ENCODE data around the gene CHERP.
"Not testable (repeated sequence)": the region's sequence is repeated elsewhere in the genome, so short reads cannot be mapped to it uniquely, and the experiment has no call there.

CHERP gene

DNA sequence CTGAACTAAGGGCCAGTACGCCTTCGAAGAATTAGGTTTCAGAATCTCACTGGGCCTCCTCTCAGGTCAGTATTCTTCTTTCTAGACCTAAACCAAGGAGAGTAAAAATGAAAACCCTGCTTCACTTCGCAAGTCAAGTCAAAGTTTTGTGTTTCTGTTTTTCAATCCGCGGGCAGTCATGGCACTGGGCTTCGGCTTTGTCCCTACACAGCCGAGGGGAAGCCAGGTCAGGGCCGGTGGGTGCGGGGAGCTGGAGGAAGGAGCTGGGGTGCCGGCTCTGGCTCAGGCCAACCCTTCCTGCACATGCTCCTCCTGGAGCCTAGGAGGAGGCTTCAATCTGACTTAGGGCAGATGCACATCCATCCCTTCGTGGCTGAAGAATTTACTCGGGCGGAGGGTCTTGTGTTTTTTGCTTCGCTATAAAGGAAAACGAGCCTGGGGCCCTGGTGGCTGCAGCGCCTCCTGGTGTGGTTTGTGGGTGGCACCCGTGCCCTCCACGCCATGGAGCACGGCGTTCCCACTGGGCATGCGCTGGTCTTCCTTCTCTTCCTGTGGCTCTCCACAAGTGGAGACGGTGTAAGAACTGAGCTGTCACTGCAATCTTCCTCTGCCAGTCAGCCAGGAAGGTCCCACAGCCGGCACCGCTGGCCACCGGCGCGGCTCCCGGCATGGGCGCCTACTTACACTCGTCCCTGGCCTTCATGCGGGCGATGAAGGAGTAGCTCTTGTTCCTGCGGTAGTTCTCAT lies 23.6 kb downstream of the CHERP start:
- DNase-seq, result no peak

DNA sequence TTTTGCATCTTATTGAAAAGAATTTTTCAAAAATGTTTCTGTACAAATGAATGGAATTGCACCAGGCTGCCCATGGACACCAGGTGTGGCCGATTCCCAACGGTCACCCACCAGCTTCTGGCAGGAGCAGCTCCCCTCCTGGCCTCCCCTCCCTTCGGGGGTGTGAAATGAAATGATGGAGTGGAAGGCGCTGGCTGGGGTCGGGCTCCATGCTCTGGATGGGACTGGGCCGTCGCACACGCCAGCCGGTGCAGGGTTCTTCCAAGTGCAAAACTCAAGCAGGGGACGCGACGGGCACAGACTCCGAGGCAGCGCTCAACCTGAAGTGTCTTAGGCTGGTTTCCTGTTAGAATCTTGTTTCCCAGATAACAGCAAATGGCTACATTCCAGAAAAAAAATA lies 24.2 kb downstream of the CHERP start:
- DNase-seq, result no peak

DNA sequence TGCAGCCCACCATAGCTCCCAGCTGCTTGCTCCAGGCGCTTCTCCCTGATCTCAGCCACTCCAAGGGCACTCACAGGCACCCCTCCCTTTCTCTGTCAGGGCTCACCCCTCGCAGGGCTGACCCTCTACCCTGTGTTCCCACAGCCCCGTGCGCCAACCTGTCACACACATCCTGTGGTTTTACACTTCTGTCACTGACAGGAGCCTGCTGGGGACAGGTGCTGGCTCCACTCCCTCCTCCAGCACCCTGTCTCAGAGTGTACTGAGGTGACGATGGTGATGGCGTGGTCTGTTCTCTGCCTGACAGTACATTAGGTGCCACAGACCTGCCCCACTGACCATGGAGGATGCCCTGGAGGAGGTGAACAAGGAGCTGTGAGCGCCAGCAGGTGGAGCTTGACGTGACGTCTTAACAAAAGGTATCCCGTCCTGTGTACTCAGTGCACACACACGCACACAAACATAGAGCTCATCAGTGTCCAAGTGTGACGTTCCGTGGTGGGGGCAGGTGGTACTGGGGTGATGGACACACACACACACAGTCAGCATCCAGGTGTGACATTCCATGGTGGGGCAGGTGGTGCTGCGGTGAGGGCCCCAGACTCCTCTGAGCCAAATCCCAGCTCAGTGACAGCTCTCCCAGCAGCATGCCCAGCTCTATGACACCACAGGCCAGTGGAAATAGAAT lies 25.2 kb downstream of the CHERP start:
- DNase-seq, result no peak

DNA sequence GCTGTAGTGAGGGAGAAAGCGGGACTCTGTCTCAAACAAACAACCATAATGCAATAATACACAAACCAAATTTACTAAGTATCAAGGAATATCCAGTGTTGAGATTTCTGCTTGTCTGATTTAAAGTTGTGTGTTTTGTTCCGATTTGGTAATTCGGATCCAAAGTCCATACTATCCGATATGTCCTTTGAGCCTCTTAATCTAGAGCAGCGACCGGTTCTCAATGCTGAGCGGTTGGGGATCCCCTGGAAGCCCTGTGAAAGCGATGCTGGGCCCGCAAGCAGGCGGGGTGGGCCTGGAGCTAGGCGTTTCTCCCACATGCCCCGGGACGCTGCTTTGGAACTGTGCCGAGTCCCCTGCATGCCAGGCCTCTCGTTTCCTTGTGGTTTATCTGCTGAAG lies 25.9 kb downstream of the CHERP start:
- no peak for DNase-seq

DNA sequence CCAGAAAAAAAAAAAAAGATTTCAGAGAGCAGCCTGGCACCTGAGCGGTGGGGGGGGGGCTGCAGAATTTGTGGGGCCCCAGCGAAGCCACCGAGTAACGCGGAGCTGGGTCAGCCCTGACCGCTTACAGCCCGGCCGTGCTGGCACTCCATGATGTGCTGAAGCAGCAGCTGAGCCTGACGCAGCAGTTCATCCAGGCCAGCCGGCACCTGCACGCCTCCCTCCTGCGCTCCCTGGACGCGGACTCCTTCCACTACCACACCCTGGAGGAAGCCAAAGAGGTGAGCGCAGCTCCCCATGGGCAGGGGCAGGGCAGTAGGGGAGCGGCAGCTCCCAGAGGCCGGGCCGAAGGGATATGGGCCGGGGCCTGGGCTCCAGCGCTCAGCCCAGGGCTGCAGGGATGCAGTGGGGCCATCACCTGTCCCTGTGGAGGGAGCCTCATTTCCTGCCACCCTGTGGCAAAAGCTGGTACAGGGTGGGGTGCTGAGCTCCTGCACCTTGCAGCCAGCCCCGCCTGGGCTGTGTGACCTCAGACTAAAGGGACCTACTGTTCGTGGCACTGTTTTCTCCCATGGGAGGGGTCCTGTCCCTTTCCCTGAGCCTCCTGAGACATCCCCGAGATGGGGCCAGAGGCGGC lies 27.7 kb downstream of the CHERP start:
- no peak for DNase-seq

DNA sequence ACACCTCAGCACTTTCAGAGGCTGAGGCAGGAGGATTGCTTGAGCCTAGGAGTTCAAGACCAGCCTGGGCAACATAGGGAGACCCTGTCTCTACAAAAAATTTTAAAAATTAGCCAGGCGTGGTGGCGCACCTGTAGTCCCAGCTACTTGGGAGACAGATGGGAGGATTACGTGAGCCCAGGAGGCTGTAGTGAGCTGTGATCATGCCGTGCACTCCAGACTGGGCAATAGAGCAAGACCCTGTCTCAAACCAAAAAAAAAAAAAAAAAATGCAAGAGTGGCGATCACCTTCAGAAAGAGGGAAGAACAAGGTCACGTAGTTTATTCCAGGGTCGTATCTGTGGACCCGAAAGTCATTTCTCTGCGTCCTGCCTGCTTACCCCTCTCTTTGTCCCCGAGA lies 29.6 kb downstream of the CHERP start:
- not testable (repeated sequence) for DNase-seq

DNA sequence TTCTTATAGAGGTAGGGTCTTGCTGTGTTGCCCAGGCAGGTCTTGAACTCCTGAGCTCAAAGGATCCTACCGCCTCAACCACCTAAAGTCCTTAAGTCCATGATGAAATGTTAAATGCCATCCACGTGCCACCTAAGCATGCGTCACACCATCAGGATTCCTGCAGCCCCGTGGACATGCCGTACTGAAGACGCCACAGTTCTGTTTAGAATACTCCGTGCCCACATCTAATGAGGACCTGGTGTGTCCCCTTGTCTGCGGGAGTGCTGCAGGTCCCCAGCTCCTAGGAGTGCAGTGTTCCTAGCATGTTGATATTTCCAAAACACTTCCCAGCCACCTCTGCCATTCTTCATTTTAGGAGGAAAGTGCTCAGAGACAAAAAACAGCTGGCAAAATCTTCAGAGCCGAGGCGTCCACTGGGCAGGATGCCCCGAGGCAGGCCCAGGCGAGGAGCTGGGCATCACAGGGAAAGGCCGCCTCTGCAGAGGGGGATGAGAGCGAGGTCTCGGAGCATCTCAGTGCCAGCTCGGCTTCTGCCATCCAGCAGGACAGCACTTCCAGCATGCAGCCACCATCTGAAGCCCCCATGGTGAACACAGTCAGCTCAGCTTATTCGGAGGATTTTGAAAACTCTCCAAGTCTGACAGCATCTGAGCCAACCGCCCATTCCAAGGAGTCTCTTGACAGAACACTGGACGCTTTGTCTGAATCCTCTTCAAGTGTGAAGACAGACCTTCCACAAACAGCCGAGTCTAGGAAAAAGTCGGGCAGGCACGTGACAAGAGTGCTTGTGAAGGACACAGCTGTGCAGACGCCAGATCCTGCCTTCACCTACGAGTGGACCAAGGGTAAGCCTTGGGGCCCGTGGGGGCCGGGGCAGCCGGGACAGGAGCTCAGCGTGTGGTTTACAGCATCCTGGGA lies 32.8 kb downstream of the CHERP start:
- no peak for DNase-seq

DNA sequence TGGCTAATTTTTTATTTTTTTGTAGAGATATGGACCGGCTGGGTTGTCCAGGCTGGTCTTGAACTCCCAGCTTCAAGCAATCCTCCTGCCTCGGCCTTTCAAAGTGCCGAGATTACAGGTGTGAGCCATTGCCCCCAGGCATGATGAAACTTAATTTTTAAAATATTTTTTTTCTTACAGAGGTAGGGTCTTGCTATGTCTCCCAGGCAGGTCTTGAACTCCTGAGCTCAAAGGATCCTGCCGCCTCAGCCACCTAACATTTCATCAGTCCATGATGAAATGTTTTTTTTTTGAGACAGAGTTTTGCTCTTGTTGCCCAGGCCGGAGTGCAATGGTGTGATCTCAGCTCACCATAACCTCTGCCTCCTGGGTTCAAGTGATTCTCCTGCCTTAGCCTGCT lies 33.7 kb downstream of the CHERP start:
- DNase-seq, result no peak

DNA sequence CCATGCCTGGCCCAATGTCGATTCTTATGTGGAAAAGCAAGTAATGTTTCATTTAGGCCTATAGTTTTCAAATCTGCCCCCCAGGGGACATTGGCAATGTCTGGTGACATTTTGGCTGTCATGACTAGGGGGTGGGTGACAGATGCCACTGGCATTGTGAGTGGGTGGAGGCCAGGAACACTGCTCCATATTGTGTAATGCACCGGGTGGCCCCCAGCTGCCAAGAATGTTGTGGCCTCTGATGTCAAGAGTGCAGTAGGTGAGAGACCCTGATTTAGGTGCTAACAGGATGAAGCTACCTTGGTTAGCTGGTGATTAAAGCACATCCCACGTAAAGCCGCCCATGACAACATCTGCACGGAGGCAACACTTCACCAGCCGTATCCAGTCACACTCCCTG lies 35.3 kb downstream of the CHERP start:
- DNase-seq, result no peak

DNA sequence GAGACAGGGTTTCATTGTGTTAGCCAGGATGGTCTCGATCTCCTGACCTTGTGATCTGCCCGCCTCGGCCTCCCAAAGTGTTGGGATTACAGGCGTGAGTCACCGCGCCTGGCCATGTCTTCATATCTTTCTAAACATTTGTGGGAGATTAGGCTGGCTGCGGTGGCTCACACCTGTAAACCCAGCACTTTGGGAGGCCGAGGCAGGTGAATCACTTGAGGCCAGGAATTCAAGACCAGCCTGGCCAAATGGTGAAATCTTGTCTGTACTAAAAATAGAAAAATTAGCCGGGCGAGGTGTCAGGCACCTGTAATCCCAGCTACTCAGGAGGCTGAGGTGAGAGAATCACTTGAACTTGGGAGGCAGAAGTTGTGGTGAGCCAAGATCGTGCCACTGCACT lies 36.1 kb downstream of the CHERP start:
- DNase-seq, result not testable (repeated sequence)

DNA sequence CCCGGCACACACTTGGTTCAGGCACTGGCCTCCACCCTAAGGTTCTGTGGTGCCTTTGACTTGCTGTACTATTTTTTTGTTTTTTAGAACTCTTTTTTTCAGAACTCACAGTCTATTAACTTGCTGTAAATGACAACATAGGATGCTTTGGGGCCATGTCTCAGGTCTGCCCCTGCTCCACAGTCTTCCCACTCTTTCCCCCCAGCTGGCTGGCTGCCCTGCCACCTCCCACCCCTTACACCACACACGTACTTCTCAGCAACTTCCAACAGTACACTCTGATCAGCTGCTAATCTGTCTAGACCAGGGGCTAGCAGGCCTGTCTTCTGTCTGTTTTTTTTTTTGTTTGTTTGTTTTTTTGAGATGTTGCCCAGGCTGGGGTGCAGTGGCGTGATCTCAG lies 38.0 kb downstream of the CHERP start:
- no peak for DNase-seq

DNA sequence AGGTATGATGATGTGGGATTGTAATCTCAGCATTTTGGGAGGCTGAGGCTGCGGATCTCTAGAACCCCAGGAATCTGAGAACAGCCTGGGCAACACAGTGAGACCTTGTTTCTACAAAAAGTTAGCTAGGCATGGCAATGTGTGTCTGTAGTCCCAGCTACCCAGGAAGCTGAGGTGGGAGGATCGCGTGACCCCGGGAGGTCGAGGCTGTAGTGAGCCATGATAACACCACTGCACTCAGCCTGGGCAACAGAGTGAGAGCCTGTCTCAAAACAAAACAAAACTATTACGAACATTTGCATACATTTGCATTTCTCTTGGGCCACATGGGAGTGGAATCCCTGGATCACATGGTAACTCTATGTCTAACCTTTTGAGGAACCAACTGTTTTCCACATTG lies 44.4 kb downstream of the CHERP start:
- no peak for DNase-seq

DNA sequence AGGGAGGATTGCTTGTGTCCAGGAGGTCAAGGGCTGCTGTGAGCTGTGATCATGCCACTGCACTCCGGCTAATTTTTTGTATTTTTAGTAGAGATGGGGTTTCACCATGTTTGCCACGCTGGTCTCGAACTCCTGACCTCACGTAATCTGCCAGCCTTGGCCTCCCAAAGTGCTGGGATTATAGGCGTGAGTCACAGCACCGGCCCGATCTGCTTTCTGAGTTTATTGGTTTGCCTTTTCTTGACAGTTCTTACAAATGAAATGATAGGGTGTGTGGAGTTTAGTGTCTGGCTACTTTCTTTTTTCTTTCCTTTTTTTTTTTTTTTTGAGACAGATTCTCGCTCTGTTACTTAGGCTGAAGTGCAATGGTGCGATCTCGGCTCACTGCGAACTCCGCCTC lies 45.2 kb downstream of the CHERP start:
- DNase-seq, result no peak

DNA sequence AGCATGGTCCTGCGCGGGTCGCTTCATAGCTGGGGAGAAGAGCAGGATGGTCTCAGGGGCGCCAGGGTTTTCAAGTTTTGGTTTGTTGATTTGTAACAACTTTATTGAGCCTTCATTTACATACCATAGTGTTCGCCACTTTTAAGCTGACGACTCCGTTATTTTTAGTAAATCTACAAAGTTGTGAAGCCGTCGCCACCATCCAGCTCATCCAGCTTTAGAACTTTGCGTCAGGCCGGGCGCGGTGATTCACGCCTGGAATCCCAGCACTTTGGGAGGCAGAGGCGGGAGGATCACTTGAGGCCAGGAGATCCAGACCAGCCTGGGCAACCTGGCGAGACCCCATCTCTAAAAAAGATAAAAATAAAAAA lies 45.6 kb downstream of the CHERP start:
- DNase-seq, result no peak

DNA sequence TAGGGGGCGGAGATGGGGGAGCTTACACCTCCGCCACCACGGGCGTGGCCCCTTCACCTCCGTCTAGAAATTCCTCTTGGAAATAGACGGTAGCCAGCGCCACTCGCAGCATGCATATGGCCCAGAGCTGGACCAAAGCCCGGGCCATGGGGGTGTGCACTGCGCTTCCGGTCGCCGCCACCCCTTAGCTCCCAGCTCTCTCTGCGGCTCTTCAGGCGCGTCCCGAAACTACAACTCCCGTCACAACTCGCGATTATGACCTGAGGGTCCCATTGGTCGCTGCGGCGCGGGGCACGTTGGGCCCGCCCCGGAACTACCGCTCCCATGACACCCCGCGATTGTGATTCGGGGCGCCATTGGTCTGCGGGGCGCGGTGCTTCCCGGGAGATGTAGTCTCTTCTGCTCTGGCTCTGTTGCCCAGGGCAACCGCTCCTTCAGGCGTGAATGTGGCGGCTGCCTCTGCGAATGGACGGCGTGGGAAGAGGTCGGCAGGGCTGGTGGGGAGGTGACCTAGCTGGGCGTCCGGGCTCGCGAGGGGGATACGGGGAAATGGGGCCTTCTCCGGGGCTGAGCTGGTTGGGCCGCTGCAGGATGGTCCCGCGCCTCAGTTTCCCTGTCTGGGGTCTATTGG lies 46.1 kb downstream of the CHERP start, which contains the start of the genes C19orf44 and CALR3:
C19orf44 (plus strand) TSS at position 413 of the 631 bp plus-strand sequence. CDS start 4,399 bp downstream, outside the sequence.
CALR3 (minus strand) TSS at position 186 of the 631 bp plus-strand sequence; CDS start at position 148, 38 bp downstream.
- DNase-seq, result peak; percentile 94

DNA sequence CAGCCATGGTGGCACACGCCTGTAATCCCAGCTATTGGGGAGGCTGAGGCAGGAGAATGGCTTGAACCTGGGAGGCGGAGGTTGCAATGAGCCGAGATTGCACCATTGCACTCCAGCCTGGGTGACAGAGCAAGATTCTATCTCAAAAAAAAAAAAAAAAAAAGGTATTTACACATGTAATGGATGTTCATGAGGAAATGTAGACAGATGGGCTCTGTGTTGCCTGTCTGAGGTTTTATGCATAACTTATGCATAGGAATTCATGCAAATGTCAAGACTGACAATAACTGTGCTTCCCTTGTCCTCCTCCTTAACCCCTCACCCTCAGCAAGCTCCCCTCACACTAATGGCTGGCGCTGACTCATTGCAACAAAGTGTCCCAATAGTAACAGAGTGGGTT lies 55.8 kb downstream of the CHERP start:
- DNase-seq, result not testable (repeated sequence)

DNA sequence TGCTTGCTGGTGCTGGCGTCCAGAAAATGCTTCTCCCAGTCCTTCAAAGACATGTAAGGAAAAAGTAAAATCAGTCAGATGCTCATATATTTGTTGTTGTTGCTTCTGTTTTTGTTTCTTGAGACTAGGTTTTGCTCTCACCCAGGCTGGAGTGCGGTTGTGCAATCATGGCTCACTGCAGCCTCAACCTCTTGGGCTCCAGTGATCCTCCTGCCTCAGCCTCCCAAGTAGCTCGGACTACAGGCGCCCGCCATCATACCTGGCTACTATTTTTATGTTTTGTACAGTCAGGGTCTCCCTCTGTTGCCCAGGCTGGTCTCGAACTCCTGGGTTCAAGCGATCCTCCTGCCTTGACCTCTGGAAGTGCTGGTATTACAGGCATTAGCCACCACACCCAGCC lies 59.5 kb downstream of the CHERP start:
- DNase-seq, result no peak

DNA sequence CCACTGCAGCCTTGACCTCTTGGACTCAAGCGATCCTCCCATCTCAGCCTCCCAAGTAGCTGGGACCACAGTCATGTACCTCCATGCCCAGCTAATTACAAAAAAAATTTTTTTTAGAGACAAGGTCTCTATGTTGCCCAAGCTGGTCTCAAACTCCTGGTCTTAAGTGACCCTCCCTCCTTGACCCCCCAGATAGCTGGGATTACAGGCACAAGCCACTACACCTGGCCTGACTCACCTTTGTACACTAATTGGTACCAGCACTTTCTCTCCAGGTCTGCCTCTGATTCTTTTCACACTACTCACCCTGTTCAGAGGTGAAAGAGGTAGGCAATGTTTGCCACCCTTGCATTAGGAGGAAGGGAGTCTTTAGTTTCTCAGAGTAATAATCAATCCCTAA lies 64.9 kb downstream of the CHERP start:
- no peak for DNase-seq

DNA sequence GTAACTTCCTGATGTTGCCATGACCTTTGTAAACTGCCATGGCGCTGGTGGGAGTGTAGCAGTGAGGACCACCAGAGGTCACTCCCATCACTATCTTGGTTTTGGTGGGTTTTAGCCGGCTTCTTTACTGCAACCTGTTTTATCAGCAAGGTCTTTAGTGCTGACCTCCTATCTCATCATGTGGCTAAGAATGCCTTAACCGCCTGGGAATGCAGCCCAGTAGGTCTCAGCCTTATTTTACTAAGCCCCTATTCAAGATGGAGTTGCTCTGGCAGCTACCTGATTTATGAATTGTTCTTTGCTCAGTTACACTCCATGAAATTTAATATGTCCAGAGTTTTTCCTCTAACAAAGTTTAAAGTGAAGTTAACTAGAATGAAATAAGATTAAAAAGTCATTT lies 65.8 kb downstream of the CHERP start:
- no peak for DNase-seq

DNA sequence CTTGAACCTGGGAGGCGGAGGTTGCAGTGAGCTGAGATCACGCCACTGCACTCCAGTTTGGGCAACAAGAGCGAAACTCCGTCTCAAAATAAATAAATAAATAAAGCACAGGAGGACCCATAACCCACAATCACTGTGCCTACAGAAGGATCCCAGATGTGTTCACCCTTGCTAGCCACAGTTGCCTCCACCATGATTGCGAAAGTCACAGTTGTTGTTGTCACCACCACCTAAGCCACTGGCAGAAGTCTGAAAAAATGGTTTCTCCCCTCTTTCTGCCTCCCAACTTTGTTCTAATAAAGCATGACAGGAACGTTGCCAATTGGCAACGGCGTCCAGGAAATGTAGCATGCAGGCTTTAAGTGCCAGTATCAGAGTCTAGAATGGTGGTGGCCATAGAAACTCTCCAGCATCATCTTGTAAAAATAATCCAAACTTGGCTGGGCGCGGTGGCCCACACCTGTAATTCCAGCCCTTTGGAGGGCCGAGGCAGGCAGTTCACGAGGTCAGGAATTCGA lies 68.3 kb downstream of the CHERP start:
- DNase-seq, result no peak

DNA sequence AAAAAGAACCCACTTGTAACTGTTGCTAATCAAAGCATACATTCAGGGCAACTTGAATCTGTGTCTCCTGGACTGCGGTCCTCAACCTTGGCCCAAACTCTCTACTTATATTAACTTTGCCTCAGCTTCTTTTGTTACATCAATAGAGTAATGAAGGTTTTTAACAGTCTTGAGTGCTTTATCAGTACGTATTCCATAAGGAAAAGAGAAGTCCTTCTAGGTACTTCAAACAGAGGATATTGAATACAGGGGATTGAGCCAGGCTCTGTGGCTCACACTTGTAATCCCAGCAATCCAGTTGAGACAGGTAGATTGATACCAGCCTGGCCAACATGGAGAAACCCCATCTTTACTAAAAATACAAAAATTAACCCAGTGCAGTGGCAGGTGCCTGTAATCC lies 69.2 kb downstream of the CHERP start:
- DNase-seq, result no peak

DNA sequence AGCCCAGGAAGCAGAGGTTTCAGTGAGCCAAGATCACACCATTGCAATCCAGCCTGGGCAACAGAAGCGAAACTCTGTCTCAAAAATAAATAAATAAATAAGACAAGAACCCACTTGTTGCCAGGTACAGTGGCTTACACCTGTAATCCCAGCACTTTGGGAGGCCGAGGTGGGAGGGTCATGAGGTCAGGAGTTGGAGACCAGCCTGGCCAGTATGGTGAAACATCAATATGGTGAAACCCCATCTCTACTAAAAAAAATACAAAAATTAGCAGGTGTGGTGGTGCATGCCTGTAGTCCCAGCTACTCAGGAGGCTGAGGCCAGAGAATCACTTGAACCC lies 69.7 kb downstream of the CHERP start:
- not testable (repeated sequence) for DNase-seq

All from GF-D8 (cell line).